ENCODE results near the gene TMEM69.
"Not testable (repeated sequence)": the region's sequence is repeated elsewhere in the genome, so short reads cannot be mapped to it uniquely, and the experiment has no call there.

The TMEM69 gene

GRCh38 chr1:45739641-45740156 lies 51.7 kb downstream of the TMEM69 start:
- not testable (repeated sequence) for DNase-seq

Data from right hindlimb (tissue), 1 donor.